T follicular helper cell (primary cell): ENCODE results near the gene RPH3AL.
"Not testable (repeated sequence)": the region's sequence is repeated elsewhere in the genome, so short reads cannot be mapped to it uniquely, and the experiment has no call there.

Experiments
- DNase-seq: peaks from one replicate; pipeline ENCODE4 v3.0.0-alpha.2; 2020; ENCODE audit warnings: low read depth

Gene RPH3AL

DNA sequence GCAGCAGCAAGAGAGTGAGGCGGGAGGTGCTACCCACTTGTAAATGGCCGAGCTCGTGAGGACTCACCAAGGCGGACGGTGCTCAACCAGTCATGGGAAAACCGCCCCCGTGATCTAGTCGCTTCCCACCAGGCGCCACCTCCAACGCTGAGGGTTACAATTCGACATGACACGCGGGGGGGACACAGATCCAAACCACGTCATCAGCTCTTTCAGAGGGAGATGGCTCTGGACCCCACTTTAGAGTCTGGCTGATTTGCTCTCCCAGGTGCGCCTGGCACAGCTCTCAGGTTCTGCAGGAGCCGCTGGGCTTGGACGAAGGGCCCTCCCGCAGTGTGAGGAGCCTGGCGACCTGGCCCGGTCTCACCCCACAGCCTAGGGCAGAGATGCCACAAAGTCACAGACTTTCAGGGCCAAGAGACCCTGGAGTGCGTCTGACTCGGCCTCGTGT lies 150.1 kb downstream of the RPH3AL start:
- DNase-seq = no peak

DNA sequence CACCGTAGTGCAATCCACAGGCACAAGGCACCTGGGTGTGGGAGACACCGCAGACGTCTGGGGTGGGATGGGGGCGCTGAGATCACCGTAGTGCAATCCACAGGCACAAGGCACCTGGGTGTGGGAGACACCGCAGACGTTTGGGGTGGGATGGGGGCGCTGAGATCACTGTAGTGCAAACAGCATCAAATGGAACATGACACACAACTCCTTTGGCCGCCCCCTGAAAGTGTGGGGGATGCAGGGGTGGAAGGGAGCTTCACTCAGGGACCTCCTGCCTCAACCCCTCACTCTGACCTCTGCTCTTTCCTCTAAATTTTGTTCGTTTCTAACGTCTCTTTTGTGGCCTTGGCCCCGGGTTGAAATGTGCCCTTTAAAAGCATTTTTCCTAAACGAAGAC lies 150.9 kb downstream of the RPH3AL start:
- not testable (repeated sequence) for DNase-seq

DNA sequence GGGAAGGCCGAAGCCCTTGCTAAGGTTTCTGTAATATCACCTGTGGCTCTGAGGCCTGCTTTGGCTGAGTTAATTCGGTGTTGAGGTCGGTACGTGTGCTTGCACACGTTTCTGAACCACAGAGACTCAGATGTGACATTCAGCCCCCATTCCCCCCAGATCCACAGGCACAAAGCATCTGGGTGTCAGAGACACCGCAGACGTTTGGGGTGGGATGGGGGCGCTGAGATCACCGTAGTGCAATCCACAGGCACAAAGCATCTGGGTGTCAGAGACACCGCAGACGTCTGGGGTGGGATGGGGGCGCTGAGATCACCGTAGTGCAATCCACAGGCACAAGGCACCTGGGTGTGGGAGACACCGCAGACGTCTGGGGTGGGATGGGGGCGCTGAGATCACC lies 151.3 kb downstream of the RPH3AL start:
- not testable (repeated sequence) for DNase-seq

DNA sequence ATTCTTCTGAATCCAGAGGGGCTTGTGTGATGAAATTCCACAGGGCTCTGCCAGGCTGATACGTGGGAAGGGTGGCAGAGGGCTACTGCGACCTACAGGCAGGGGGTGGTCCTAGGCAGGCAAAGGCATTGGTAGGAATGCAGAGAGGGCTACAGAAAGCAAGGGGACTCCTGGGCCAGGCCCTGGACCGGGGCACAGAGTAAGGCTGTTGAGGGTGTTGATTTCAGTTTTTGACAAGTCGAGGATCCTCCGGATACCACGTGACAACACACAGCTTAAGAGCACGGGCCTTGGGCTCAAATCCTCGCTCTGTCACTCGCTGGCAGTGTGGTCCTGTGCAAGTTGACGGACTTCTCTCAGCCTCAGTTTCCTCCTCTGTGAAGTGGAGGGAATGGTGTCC lies 152.0 kb downstream of the RPH3AL start:
- no peak for DNase-seq

DNA sequence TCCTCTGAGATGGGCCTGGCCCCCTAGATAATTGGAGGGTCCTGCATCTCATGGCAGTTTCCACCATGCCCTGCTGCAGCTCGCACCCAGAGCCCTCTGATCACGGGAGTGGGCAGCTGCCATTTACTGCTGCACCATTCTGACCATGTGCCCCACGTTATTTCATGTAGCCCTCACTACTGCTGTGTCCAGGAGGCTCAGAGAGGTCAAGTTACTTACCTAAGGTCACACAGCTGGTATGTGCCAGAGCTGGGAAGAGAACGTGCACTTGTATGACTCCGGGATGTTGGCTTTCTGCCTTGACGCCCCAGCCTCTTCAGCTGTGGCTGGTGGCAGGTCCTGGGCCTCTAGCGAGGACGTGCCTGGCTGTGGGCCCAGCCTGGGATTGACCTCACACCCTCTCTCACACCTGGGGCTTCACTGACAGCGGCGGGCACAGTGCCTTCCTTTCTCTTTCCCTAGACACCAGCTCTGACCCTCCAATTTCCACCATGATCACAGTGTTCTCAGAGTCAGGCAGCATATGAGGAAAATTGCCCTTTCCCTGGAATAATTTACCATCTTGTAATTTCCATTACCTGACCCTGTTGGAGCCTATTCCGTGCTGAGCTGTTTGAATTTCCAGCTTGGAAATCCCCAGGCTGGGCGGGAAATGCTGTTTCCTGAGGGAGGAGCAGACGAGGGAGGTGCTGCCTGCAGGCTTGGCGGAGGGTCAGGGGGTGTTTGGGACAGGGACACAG lies 152.6 kb downstream of the RPH3AL start:
- DNase-seq = no peak

DNA sequence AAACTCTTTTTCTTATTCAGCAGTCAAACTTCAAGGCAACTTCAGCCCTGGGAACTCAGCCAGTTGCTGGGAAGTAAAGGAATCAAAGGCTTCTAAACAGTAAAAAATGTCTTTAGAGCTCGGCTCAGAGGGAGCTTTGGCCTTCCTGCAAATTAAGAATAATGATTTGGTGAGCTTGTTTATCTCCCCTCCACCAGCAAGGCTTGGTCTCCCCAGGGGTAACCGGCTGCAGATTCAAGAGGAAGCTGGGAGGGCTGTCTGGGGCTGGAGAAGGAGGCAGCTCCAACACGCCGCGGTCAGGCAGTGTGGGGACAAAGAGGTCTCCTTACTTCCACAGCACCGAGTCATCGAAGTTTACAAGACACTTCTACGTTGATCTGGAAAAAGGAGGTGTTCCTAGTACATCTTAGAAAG lies 153.4 kb downstream of the RPH3AL start:
- no peak for DNase-seq

DNA sequence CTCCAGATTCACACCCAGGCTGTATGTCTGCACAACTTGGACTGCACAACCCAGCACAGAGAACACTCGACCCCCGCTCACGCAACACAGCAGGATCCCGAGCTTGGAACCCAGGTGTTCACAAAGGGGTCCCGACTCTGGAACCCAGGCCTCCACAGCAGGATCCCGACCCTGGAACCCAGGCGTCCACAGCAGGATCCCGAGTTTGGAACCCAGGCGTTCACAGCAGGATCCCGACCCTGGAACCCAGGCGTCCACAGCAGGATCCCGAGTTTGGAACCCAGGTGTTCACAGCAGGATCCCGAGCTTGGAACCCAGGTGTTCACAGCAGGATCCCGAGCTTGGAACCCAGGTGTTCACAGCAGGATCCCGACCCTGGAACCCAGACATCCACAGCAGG lies 154.4 kb downstream of the RPH3AL start:
- not testable (repeated sequence) for DNase-seq

DNA sequence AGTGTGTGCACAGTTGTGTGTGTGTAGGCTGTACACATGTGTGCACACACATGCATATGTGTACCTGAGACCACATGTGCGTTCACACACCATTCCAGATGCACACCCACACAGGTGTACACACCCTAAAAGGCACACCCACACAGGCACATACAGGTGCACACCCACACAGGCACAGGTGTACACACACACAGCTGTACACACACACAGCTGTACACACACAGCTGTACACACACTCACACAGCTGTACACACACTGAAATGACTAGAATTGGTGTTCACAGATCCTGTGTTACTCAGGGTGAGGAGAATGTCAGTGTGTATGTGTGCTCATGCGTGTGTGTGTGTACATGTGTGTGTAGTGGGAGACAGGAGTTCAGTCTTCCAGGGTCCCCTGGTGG lies 155.3 kb downstream of the RPH3AL start:
- no peak for DNase-seq

DNA sequence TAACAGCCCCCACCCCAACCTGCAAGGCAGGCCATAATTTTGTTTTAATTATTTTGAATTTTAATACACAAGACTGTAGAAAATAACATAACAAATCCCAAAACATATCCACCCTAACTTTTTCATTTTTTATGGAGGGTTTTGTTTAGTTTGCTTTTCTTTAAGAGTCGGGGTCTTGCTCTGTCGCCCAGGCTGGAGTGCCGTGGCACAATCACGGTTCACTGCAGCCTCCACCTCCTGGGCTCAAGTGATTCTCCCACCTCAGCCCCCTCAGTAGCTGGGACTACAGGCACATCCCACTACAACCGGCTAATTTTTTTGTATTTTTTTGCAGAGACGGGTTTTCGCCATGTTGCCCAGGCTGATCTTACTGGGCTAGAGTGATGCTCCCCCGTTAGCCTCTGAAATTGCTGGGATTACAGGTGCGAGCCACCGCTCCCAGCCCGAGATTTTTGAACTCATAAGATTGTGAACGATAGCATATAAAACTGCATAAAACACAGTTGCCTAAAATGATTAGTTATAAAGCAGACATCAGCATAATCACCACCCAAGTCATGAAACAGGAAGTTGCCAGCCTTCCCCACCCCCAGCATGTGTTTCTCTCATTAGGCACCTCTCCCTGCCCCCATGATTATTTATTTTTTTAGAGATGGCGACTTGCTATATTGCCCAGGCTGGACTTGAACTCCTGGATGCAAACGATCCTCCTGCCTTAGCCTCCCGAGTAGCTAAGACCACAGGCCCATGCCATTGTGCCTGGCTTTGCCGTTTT lies 157.6 kb downstream of the RPH3AL start:
- DNase-seq = no peak

DNA sequence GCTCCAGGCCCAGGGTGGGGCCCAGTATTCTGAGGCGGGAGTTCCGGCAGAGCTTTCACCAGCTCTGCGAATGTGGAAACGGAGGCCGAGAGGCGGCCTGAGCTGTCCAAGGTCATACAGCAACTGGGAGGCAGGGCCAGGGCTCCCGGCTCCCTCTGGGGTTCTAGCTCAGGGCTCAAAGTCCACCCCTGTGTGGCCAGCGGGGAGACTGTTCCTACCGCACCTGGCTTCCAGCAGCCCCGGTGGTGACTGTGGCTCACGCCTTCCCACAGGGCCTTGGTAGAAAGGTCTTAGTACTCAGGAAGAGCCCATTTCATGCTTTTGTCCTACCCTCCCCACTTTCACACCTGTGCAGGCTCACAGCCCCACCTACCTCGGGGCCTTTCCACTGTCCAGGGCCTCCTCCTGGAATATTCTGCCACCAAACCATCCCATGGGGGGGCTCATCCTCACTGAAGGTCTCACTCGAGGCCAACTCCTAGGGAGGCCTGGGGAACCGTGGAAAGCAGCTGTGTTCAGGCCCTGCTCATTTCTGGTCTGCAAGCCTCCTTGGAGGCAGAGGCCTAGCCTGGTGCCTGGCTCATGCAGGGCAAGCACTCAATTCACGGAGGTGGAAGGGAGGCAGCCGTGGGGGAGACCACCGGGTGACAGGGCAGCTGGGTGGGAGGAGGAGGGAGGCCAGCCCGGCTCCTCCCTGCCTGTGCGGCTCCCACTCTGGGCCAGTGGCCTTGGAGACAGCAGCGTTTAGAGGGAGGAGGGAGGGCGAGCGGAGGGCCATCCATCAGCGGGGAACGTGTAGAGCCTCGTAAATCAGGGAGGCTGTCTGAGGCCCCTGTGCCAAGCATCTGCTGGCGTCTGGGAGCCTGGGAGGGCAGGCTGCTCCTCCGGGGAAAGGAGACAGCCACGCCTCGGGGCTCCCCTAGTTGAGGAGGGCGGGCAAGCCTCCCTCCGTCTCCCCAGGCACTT lies 158.5 kb downstream of the RPH3AL start:
- no peak for DNase-seq

DNA sequence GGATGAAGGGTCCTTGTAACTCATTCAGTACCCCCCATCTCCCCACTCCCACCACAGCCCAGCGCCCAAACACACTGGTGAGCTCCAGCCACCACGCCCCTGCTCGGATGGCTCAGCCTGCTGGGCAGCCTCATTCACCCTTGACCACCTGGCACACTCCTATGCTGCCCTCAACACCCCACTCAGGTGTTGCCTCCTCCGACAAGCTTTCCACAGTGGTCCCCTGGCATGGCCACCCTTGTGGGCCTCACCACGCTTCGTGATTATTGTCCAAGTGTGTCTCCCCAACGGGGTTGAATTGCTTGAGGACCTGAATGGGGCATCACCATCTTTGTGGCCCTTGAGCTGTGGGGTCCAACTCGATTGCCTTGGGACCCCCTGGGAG lies 159.2 kb downstream of the RPH3AL start:
- DNase-seq = no peak

DNA sequence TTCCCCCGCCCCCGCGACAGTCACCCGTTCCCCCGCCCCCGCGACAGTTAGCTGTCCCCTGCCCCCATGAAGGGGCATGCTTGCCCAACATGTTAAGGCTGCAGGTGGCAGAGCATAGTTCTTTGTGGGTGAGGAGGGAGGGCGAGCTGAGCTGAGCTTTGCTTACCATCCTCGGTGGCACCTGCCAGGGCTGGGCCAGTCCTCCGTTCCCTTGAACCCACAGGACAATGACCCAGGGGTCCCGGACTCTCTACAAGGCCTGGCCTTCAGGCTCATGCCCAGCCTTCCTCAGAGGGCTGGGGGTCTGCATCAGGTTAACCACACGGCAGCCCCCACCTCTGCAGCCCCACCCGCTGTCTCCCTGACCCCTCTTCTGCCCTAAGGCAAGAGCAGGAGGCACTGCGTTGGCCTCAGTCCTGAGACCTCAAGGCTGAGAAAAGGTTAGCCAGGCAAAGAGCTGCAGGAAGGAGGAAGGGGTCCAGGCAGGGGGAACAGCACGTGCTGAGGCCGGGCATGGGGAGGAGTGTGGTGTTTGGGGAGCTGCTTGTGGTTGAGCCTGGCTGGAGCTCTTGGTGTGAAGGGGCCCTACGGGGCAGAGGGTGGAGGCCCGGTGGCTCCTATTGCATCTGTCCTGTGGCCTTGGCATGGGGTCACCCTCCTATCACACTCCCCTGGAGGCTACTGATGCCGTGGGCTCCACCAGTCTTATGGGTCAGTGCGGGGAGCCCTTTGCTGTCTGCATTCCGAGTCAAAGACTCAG lies 159.8 kb downstream of the RPH3AL start:
- DNase-seq = no peak

DNA sequence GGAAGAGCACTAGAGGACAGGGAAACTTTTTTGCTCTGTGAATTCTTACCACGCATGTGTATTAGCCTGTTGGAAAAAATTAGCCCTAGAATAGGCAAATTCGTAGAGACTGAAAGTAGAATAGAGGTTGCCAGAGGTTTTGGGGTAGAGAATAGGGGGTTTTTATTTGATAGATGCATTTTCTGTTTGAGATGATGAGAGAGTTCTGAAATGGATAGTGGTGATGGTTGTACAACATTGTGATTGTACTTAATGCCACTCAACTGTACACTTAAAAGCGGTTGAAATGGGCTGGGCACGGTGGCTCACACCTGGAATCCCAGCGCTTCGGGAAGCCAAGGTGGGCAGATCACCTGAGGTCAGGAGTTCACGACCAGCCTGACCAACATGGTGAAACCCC lies 163.2 kb downstream of the RPH3AL start:
- DNase-seq = no peak

DNA sequence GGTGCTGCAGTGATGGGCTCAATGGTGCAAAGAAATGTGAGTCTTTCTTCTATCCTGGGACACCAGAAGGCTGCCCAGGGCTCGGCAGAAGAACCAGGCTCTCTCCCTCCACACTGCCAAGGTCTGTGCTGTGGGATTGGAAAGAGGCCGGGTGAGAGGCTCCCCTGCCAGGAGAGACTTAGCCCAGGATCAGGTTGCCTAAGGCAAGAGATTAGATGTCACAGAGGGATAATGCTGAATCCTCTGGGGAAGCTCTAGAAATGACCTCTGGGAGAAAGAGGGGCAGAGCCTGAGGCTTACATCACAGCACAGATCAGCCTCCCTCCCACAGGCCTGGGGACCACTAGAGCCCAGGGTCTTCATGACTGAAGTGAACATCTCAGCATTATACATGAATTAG lies 165.5 kb downstream of the RPH3AL start:
- DNase-seq = no peak

DNA sequence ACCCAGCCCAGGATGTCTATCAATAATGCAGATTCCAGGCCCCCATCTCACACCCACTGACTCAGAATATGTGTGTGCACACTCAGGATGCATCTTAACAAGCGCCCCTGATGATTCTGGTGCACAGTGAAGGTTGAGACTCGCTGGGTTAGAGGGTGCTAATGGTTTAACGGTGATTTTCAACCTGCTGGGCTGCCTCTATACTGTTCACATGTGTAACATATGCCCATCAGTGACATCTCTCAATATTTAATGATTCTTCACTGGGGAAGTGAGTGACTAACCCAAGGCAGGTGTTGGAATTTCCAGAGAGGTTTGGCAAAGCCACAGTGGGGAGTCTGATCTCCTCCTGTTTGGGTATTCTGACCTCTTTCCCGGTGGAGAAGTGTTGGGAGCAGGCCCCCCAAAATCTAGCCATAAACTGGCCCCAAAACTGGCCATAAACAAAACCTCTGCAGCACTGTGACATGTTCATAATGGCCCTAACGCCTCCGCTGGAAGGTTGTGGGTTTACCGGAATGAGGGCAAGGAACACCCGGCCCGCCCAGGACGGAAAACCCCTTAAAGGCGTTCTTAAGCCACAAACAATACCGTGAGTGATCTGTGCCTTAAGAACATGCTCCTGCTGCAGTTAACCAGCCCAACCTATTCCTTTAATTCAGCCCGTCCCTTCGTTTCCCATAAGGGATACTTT lies 167.0 kb downstream of the RPH3AL start:
- no peak for DNase-seq

DNA sequence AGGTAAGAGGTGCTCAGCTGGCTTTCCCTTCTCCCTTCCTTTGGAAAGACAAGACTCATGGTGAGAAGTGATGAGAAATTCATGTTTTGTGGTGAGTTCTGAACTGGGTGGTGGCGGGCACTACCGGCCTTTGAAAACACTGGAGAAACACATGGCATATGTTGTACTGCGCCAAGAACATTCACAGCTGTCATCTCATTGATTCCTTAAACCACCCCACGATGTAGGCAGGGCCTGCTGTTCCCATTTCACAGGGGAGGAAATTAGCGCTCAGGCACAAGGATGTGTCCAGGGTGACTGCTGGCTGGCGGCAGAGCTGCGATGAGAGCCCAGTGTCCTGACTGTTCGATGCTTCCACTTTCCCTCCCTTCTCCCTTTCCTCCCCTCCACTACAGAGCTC lies 169.6 kb downstream of the RPH3AL start:
- DNase-seq = no peak

DNA sequence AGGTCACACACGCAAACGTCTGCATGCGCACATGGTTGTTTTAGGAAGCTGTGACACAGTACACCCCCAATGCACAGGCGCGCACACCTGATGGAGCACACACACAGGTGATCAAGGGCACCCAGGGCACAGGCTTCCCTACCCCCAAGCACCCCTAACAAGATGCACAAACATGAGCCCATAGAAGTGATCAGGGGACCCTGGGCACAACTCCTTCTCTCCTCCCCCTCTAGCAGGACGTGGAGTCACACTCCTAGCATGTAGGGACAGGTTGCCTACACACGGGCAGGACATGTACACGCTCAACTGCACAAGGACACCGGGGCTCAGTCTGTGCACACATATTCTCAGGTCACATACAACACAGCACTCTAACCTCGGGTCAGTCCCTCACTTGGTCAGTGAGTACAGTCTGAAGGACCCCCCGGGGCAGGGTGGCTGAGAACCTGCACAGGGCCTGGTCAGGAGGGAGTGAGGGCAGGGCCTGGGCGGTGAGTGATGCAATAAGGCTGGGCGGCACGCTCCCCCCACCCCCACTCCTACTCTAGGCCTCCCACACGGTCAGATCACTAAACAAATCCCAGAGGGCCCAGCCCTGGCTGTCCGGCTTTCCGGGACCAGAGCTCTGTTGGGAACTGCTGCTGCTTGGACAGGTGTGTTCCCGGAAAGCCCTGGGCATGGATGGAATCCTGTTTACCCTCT lies 170.4 kb downstream of the RPH3AL start:
- no peak for DNase-seq

DNA sequence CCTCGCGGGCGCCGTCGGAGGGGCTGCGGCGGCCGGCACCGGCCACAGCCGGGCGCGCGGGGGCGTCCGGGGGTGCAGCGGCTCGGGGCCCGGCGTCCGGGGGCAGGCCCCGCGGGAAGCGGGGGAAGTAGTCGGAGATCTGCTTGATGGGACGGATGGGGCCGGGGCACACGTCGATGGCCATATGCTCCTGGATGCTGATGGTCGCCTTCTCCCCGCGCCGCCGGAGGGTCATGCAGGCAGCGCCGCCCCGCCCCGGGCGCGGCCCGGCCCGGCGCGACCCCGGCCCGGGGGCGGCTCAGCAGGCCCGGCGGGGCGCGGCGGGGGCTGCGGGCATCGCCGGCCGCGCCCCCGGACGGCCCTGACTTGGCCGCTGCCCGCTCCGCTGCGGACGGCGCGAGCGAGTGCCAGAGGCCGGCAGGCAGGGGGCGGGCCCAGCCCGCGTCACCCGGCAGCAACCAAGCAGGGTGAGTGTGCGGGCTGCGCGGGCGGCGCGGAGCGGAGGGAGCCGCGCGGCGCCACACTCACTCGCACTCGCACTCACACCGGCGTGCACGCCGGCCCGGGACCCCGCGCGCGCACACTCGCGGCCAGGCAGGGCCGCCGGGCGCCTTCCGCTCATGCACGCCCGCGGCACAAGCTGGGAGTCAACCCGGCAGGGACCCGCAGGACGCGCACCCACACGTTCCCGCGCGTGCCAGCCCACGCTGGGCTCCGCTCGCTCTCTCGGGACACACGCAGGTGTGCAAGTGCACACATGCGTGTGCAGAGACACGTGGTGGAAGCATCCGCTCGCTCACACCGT lies 171.2 kb downstream of the RPH3AL start, which contains the start of gene DOC2B:
Gene DOC2B, minus strand, starts transcription at position 406 of the 805 bp plus-strand sequence. Its CDS starts 171 bp downstream, at position 235.
- DNase-seq = no peak
